ENCODE data around the gene TDRD12.

GRCh38 chr19:32872391-32872790, 152.8 kb downstream of the TDRD12 start:
- no peak for TF ChIP-seq POLR2A (IDR thresholded peaks at IDR 0.05)
- no peak for TF ChIP-seq EP300 (IDR thresholded peaks at IDR 0.05)
- TF ChIP-seq, protein P1, sequence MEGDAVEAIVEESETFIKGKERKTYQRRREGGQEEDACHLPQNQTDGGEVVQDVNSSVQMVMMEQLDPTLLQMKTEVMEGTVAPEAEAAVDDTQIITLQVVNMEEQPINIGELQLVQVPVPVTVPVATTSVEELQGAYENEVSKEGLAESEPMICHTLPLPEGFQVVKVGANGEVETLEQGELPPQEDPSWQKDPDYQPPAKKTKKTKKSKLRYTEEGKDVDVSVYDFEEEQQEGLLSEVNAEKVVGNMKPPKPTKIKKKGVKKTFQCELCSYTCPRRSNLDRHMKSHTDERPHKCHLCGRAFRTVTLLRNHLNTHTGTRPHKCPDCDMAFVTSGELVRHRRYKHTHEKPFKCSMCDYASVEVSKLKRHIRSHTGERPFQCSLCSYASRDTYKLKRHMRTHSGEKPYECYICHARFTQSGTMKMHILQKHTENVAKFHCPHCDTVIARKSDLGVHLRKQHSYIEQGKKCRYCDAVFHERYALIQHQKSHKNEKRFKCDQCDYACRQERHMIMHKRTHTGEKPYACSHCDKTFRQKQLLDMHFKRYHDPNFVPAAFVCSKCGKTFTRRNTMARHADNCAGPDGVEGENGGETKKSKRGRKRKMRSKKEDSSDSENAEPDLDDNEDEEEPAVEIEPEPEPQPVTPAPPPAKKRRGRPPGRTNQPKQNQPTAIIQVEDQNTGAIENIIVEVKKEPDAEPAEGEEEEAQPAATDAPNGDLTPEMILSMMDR (IDR thresholded peaks at IDR 0.05), result no peak
- TF ChIP-seq POLR2AphosphoS5 (IDR thresholded peaks at IDR 0.05), result no peak
